Measurements from ENCODE around the gene KRT76. TPM values are rescaled to one million over a fixed set of nuclear protein-coding genes. Genes with fewer than 3 reads are reported as not detected.

KRT76 gene

Small RNAs within 50 kb of the gene (small RNA-seq; reads per million reads assigned to genes)
- gene AC107016.2, result not detected

All from skeletal muscle satellite cell (primary cell).